ENCODE results near the gene WBP1.
"Not testable (repeated sequence)": the region's sequence is repeated elsewhere in the genome, so short reads cannot be mapped to it uniquely, and the experiment has no call there.

Gene WBP1

DNA sequence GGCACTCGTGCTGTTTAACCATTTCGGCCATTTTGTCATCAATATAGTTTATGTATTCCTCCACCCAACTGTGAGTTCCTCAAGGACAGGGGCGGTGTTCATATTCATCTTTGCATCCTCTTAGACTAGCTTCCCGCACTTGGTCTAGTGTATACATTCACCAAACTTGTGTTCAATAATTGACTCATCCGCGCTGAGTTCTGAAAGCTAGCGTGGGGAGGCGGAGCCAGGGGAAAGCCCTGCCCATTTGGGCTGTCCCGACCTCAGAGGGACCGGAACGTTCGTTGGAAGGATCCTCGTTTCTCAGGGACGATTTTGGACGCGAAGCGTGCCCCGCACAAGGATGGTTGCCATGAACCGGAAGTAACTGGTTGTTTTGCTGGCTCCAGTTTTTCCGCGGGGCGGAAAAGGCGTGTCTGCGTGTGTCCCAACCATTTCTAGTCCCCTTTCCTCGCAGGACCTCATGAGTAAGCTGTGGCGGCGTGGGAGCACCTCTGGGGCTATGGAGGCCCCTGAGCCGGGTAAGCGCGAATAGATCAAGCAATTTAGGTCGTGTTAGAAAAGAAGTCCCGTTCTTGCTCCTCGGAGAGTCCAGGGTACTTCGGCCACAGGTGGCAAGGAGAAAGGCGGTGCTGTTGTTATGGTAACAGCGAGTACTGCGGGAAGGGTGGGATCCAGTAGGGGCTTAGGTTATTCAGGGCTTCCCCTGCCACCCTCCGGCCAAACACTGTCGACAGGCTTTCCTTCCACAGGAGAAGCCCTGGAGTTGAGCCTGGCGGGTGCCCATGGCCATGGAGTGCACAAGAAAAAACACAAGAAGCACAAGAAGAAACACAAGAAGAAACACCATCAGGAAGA, 3.4 kb upstream of the WBP1 start, which contains the start of gene INO80B:
Gene INO80B (plus strand): TSS at position 434 of the 858 bp plus-strand sequence. CDS start 30 bp downstream, at position 464.
- DNase-seq, result peak; percentile 96

- peak; percentile 57 for DNase-seq
These were observed 1.1 kb upstream of the WBP1 start for GRCh38 chr2:74457129-74457548.

DNA sequence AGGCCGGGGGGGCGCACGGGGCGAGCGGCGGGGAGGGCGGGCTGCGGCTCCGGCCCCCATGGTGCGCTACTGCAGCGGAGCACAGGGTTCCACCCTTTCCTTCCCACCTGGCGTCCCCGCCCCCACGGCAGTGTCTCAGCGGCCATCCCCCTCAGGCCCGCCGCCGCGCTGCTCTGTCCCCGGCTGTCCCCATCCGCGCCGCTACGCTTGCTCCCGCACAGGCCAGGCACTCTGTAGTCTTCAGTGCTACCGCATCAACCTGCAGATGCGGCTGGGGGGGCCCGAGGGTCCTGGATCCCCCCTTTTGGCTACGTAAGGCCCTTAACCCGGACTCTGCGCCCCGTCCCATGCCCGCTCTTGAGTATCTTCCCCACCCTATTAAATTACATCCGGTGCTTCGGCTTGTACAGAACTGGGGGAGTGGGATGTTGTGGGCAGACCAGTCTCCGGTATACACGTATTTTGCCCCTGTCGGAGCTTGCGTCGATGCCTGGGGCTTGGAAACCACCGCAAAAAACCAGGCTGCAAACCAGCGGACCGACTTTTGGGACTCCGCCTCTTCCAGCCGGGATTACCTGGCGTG, 598 bp upstream of the WBP1 start:
- DNase-seq, result peak; percentile 83

DNA sequence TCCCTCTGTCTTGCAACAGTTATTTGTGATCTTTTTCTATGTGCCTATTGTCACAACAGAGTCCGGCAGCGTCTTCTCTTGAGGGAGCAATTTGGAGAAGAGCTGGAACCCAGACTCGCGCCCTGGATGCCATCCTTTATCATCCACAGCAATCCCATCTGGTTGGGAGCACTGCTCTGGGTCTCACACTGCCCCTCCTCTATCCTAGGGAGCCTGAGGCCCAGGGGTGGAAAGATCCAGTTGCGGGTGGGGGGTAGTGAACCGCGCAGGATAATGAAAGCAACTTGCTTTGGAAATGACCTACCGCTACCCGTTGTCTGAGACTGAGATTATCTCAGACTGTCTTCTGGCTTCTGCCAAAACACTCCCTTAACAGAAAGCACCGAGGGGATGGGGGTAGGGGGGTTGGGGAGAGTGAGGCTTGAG, 713 bp downstream of the WBP1 start:
- no peak for DNase-seq

- DNase-seq, result not testable (repeated sequence)
These were observed 1.4 kb downstream of the WBP1 start for GRCh38 chr2:74459503-74460118.

DNA sequence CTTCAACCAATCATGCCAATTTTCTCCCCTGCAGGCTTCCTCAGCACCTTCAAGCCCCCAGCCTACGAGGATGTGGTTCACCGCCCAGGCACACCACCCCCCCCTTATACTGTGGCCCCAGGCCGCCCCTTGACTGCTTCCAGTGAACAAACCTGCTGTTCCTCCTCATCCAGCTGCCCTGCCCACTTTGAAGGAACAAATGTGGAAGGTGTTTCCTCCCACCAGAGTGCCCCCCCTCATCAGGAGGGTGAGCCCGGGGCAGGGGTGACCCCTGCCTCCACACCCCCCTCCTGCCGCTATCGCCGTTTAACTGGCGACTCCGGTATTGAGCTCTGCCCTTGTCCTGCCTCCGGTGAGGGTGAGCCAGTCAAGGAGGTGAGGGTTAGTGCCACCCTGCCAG, 1.9 kb downstream of the WBP1 start:
- not testable (repeated sequence) for DNase-seq

GRCh38 chr2:74461187-74462053, 3.2 kb downstream of the WBP1 start:
- no peak for DNase-seq

- no peak for DNase-seq
These were observed 4.0 kb downstream of the WBP1 start for GRCh38 chr2:74462054-74462785.

DNA sequence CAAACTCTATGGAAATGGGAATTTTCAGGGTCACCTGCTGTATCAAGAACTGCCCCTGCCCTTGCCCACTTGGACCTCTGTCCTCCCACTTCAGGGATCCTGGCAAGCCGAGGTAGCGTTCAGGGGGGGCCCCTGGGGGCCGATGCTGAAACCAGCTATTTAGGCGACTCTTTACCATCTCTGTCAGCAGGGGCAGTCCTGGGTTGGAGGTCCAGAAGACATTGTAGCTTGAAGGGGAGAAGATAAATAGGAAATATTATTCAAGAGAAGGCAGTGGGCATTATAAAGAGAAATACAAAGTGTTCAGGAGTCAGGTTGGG, 4.5 kb downstream of the WBP1 start:
- no peak for DNase-seq

DNA sequence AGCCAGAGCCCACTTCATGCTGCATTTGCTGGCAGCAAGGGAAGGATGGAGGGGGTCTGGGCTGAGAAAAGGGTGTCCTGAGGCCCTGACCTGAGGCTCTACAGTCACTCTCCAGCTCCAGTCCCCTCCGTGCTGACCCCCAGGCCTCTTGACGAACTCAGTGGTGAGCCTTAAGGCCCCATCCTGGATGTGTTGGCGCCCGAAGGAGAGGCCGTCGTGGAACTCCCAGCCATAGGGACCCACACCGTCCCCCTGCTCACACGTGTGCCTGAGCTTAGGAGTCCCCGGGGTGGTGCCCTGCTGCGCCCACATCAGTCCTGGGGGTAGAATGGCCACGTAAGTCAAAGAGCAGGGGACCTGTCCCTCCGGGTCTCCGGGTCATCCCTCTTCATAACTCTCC, 6.2 kb downstream of the WBP1 start:
- no peak for DNase-seq

DNA sequence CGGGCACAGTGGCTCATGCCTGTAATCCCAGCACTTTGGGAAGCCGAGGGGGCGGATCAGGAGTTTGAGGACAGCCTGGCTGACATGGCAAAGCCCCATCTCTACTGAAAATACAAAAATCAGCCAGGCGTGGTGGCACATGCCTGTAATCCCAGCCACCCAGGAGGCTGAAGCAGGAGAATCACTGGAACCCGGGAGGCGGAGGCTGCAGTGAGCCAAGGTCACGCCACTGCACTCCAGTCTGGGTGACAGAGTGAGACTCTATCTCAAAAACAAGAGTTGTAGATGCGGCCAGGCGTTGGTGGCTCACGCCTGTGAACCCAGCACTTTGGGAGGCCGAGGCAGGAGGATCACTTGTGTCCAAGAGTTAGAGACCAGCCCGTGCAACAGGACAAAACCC, 12.5 kb downstream of the WBP1 start:
- not testable (repeated sequence) for DNase-seq

GRCh38 chr2:74471332-74472065, 13.3 kb downstream of the WBP1 start:
- no peak for DNase-seq

- peak; percentile 94 for DNase-seq
These were observed 14.1 kb downstream of the WBP1 start, which contains the start of gene MRPL53 for GRCh38 chr2:74472086-74472944. Gene MRPL53 (minus strand): TSS chr2:74472680. CDS start chr2:74472660, 20 bp downstream.

DNA sequence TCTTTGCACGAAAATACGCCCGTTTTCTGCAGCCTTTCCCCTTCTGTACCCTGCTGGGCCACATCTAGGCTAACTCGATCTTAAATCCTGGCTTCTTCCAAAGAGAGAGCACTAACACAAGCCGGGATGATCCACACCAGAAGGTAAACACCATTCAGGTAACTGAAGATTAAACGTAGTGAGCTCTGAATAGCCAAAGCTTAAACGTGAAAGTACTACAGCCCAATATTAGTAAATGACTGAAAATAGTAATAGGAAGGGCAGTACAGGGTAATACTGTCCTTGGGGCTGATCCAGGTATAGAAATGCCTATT, 14.7 kb downstream of the WBP1 start:
- no peak for DNase-seq

- DNase-seq, result no peak
These were observed 16.2 kb downstream of the WBP1 start for GRCh38 chr2:74474481-74474880.

- DNase-seq, result no peak
These were observed 16.7 kb downstream of the WBP1 start for GRCh38 chr2:74474899-74475298.

GRCh38 chr2:74481431-74481830, 23.2 kb downstream of the WBP1 start:
- DNase-seq, result no peak

DNA sequence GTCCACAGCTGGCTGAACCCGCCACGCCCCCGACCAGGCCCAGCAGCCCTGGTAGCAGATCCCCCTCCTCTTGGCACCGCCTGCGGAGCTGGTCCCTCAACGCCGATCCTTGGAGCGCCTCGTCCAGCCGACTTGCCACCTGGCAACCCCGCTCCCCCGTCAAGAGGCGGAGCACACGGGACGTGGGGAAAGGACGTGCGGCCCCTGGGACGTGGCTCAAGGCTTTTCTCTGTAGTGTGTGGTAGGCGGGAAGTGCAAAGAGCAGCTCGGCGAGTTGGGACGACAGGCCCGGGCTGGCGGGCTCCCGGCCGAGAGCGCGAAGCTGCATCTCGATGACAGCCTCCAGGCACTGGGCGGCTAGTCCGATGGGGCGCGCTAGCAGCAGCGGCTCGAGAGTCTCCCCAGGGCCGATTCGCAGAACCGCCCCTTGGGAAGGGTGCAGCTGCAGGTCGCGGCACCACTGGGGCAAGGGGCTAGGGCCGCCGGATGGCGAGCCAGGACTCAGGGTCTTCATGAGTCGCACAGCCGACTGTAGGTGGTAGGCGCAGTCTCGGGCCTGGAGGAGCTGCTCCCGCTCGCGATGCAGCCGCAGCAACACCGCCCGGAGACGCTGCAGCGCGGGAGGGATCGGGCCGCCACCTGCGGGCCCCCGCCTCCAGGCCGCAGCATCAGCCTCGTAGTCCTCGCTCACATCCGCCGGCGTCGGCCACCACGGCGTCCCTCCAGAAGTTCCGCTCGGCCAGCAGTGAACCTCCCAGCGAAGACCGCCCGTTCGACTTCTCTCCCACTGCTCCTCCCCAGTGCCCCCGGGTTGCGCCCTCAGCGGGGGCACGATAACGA, 23.9 kb downstream of the WBP1 start:
- peak; percentile 53 for DNase-seq

DNA sequence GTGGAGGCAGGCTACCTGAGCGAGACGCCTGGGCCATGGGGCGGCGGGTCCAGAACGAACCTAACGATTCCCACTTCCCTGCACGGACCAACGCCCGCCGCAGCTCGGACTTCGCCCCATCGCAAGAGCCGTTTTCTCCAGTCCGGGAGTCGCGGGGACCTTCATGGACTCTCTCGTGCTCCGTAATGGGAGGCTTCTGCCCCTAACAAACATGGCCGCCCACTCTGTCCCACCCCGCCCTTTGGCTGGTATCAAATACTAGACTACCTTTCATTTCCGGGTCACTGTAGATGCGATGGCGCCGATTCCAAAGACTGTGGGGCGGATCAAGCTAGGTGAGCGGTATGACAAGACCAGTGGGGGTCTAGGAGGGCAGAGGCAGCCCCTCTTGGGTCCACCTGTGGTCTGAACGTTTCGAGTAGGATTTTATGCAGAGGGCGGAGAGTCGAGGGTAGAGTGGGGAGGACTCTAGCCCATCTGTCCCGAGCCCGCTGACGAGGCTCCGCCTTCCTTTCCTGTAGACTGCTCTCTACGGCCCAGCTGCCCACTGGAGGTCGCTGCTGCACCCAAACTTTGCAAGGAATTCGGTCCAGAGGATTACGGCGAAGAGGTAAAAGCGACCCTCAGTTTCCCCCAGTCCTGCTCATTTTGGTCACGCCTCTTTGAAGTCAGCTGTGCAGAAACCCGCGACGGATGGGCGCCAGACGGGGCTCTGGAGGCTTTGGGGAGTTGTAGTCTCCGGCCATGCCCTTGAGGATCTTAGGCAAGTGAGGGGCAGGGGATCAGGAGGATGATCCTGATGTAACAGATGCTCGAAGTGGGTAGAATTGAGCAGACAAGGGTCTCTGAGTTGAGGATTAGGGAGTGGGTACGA, 24.8 kb downstream of the WBP1 start, which contains the start of the genes CCDC142 and TTC31:
Gene CCDC142 (minus strand): TSS at position 198 of the 874 bp plus-strand sequence. CDS start 161 bp downstream, at position 37.
Gene TTC31 (plus strand): TSS at position 281 of the 874 bp plus-strand sequence. CDS start 15 bp downstream, at position 296.
- DNase-seq, result peak; percentile 94

Measured in NCI-H2171 (cell line).